HCT116 (cell line): ENCODE results near the gene TFPI2.

ENCODE experiments used
- EGR1 ChIP-seq: IDR thresholded peaks from 2 replicates; pipeline ENCODE4 v1.6.1; 2012; ENCODE audit warnings: low read depth
- ELF1 ChIP-seq: IDR thresholded peaks from 2 replicates; pipeline ENCODE4 v1.6.1; 2012; ENCODE audit warnings: low read depth, borderline replicate concordance
- EZH2 ChIP-seq: fragments of 200-600 bp; sonication (generic); IDR thresholded peaks from 2 replicates; pipeline ENCODE4 v1.6.1; 2017; ENCODE audit warnings: antibody characterized with exemption, mixed run types
- POLR2A ChIP-seq: IDR thresholded peaks from 2 replicates; pipeline ENCODE4 v1.7.0; 2011; ENCODE audit warnings: borderline replicate concordance; ENCODE audit not compliant: insufficient read depth, insufficient read length; ENCODE audit errors: extremely low read depth
- POLR2AphosphoS5 ChIP-seq: IDR thresholded peaks from 2 replicates; pipeline ENCODE4 v1.6.1; 2011; ENCODE audit warnings: mild to moderate bottlenecking, low read depth, low read length, moderate library complexity
- RAD21 ChIP-seq: IDR thresholded peaks from 2 replicates; pipeline ENCODE4 v1.6.1; 2012; ENCODE audit warnings: low read depth, mild to moderate bottlenecking
- TF ChIP-seq, protein P1 (sequence below), 3 experiments: fragments of 200-600 bp in 1 of 3; sonication (generic) in 1 of 3; IDR thresholded peaks in 2 of 3; conservative IDR thresholded peaks in 1 of 3; 2 replicates each; pipeline ENCODE4 v1.5.1; 2012 to 2017; ENCODE audit warnings: low read depth in 2 of 3, low read length in 2 of 3, antibody characterized with exemption in 1 of 3, borderline replicate concordance in 1 of 3, control low read depth in 1 of 3, mild to moderate bottlenecking in 1 of 3, mixed read lengths in 1 of 3, mixed run types in 1 of 3, moderate library complexity in 1 of 3; ENCODE audit not compliant: insufficient read depth in 1 of 3
- TF ChIP-seq, protein P2 (sequence below): IDR thresholded peaks from 2 replicates; pipeline ENCODE4 v1.6.1; 2012; ENCODE audit warnings: low read depth

DNA sequence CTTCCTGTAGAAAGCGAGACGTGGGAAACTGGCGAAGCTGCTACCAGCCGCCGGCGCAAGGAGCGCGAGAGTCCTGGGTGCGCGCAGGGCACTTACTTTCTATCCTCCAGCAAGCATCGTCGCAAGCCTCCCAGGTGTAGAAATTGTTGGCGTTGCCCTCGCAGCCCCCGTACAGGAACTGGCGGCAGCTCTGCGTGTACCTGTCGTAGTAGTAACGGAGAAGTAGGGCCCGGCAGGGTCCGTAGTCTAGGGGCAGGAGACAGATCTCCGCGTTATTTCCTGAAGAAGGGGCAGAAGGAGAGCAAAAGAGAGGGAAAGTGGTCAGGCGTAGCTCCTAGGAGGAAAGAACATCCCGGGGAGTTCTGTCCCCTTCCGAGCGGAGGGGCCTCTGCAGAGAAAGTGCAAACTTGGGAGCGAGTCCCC, 501 bp downstream of the TFPI2 start:
- TF ChIP-seq, protein P1, sequence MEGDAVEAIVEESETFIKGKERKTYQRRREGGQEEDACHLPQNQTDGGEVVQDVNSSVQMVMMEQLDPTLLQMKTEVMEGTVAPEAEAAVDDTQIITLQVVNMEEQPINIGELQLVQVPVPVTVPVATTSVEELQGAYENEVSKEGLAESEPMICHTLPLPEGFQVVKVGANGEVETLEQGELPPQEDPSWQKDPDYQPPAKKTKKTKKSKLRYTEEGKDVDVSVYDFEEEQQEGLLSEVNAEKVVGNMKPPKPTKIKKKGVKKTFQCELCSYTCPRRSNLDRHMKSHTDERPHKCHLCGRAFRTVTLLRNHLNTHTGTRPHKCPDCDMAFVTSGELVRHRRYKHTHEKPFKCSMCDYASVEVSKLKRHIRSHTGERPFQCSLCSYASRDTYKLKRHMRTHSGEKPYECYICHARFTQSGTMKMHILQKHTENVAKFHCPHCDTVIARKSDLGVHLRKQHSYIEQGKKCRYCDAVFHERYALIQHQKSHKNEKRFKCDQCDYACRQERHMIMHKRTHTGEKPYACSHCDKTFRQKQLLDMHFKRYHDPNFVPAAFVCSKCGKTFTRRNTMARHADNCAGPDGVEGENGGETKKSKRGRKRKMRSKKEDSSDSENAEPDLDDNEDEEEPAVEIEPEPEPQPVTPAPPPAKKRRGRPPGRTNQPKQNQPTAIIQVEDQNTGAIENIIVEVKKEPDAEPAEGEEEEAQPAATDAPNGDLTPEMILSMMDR (IDR thresholded peaks at IDR 0.05 in 2 of 3, conservative IDR thresholded peaks at IDR 0.05 in 1 of 3; ENCODE audit: borderline replicate concordance in 1 of 3, insufficient read depth in 1 of 3, low read depth in 2 of 3, low read length in 2 of 3) = no peak
- TF ChIP-seq ELF1 (no peak), POLR2A (no peak), POLR2AphosphoS5 (no peak), RAD21 (no peak), EZH2 (no peak), EGR1 (no peak)
- TF ChIP-seq, protein P2, sequence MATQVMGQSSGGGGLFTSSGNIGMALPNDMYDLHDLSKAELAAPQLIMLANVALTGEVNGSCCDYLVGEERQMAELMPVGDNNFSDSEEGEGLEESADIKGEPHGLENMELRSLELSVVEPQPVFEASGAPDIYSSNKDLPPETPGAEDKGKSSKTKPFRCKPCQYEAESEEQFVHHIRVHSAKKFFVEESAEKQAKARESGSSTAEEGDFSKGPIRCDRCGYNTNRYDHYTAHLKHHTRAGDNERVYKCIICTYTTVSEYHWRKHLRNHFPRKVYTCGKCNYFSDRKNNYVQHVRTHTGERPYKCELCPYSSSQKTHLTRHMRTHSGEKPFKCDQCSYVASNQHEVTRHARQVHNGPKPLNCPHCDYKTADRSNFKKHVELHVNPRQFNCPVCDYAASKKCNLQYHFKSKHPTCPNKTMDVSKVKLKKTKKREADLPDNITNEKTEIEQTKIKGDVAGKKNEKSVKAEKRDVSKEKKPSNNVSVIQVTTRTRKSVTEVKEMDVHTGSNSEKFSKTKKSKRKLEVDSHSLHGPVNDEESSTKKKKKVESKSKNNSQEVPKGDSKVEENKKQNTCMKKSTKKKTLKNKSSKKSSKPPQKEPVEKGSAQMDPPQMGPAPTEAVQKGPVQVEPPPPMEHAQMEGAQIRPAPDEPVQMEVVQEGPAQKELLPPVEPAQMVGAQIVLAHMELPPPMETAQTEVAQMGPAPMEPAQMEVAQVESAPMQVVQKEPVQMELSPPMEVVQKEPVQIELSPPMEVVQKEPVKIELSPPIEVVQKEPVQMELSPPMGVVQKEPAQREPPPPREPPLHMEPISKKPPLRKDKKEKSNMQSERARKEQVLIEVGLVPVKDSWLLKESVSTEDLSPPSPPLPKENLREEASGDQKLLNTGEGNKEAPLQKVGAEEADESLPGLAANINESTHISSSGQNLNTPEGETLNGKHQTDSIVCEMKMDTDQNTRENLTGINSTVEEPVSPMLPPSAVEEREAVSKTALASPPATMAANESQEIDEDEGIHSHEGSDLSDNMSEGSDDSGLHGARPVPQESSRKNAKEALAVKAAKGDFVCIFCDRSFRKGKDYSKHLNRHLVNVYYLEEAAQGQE = no peak
